HCEC 1CT (cell line): ENCODE data around the gene EXOC2.

Experiments
- DNase-seq: peaks from one replicate; pipeline ENCODE4 v3.0.0-alpha.2; 2017

EXOC2 gene

GRCh38 chr6:492816-493414 lies 200.0 kb downstream of the EXOC2 start:
- no peak for DNase-seq

DNA sequence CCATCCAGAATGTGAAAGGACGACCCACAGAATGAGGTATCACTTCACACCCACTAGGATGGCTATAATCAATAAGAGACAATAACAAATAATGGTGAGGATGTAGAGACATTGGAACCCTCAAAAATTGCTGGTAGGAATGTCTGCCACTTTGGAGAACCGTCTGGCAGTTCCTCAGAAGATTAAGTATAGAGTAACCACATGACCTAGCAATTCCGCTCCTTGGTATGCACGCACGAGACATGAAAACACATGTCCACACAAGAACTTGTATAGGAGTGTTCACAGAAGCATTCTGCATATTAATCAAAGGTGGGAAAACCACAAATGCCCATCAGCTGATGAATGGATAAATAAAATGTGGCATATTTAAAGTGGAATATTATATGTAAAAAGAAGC lies 200.8 kb downstream of the EXOC2 start:
- no peak for DNase-seq

DNA sequence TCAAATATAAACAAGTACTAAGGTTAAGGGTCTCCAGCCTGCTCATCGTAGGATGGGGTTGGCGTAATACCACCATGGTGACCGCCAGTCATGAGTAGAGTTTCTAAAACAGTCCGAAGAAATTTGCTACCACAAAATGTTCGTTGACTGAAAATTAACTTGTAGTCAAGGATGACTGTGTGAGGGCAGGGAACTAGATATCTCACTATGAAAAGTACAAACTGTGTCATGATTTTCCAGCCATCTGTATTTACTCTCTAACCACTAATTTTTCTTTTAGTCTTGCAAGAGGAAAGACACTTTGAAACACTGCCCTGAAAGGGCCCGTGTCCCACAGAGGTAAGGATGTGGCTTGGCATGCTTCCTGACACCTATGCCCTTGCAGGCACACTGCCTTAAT lies 201.7 kb downstream of the EXOC2 start:
- no peak for DNase-seq

DNA sequence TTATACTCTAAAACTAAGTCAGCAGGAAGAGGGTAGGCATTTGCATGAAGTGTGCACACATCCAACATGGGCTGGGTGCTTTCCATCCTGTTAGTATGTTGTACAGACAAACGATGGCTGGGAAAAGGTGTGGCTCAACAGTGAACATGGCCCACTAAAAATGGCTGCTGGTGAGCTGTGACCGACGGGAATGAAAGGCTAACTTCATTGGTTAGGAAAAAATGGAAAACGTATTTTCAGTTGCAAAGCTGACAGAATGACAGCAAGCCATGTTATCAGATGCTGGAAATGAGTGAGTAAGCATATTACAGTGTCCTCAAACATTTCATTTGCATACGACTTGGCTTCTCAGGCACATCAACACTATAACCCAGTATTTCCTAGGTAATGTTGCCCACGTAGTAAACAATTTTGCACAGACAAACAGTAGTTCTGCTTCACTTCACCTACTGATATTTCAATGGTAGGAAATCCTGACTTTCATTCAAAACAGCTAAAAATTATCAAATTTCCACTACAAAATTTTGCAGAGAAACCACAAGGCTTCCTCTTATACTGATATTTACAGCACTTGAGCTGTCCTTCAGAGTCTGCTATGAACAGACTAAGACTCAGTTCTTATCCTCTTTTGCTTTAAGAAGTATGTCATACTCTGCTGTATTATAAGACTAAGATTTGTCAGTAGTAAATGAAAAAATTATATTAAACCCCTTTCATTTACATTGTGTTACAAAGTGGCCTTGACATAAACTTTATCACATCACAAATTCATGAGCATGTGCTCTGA lies 202.5 kb downstream of the EXOC2 start:
- no peak for DNase-seq

DNA sequence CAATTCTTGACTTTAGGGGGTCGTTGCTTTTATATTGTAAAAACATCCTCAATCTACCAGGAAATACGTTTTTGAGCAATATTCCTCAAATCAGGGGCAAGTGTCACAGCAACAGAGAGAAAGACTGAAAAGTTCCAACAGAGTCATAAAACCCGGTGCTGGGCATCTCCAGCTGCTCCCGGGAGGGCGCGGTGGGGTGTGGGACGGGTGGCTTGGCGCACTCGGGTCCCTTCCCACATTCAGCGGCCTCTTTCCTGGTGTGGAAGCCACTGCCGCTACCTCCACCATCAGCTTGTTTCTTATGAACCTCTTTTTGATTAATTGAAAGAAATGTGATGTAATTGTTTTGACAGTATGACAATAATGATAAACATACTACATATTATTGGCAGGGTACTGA lies 203.2 kb downstream of the EXOC2 start:
- DNase-seq, result no peak

DNA sequence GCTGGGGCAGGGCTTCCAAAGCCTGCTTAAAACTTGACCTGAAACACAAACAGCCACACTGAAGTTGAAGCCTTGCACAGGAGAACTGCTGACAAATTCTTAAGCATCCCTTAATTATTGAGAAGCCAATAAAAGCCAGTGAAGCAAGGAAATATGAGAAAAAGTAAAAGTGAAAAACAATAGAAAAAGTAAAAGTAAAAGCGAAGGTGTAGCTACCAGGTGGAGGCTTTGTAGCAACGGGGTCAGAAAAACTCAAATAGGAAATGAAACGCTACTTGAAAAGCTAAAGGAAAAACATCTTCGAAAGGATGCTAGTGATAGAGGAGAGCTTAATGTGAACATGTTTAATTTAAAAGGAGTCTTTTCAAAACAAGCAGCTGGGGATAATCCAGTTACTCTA lies 203.9 kb downstream of the EXOC2 start:
- no peak for DNase-seq

DNA sequence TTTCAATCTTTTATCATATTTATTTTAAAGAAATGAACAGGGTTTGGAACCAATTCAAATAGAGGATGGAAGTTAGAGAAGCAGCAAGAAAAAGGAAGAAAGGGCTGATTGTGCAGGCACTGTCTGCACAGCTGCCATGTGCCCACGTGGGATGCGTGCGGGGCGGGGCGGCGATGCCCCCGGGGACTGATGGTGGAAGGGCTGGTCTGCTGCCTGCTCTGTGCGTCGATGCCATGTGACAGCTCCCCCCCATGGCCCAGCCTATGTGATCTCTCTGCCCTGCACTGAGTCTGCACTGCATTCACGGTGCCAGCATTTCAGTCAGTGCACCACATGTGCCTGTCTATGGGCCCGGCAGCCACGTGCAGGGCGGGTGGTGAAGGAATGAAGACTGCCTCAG lies 205.0 kb downstream of the EXOC2 start:
- no peak for DNase-seq

DNA sequence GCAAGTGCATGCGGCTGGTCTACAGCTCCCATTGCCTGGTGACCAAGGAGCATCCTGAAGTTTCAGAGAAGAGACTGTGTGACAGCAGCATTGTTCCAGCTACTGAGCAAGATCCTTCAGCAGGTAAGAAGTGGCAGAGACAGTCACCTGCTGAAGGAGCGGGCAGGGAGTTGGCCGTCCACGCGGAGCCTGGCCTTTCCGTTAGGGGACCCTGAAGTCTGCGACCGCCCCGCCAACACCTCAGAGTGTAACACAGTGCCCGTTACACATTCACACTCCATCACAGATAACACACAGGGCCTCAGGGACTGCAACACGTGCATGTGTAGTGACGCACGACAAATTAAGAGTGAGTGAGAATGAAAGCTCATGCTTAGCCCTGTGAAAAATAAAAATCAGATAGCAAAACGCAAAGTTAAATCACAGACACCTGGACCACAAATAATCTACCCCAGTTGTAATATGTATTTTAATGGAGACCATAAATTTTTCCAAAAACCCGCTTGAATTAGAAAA lies 207.2 kb downstream of the EXOC2 start:
- no peak for DNase-seq

- no peak for DNase-seq
Measured at GRCh38 chr6:484746-485145, 208.2 kb downstream of the EXOC2 start.

GRCh38 chr6:484086-484745 lies 208.7 kb downstream of the EXOC2 start:
- DNase-seq, result no peak

GRCh38 chr6:475314-475713 lies 217.6 kb downstream of the EXOC2 start:
- DNase-seq, result no peak

DNA sequence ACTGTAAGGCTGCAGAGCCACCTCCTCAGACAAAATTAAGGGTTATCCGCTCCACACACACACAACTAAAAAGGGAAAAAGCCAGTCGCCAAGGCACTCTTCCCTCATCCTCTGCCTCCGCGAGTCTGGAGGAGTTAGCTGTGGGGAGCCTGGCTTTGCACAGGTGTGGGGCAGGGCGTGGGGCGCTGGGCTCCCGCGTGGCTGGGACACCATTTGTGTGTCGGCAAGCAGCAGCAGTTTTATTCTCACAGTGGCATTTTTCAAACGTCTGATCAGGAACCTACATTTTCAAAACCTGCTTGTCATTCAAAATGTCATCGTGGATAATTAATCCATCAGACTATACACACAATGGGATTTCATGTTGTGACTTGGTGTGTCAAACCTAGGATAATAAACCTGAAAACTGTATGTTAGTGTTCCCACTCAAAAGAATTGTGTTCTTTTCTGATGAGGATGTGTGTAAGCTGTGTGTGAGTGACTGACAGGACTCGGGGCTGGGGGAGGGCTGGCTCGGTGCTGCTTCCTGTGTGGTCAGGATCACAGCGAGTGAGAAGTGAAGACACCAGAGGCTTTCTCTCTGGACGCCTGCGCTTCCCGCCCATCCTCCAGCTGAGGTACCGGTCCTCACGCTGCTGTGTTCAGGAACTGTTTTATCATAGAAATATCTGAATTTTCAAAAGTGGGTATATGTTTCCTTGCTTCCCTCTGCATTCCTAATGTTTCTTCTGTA lies 218.3 kb downstream of the EXOC2 start:
- DNase-seq, result peak; percentile 5

DNA sequence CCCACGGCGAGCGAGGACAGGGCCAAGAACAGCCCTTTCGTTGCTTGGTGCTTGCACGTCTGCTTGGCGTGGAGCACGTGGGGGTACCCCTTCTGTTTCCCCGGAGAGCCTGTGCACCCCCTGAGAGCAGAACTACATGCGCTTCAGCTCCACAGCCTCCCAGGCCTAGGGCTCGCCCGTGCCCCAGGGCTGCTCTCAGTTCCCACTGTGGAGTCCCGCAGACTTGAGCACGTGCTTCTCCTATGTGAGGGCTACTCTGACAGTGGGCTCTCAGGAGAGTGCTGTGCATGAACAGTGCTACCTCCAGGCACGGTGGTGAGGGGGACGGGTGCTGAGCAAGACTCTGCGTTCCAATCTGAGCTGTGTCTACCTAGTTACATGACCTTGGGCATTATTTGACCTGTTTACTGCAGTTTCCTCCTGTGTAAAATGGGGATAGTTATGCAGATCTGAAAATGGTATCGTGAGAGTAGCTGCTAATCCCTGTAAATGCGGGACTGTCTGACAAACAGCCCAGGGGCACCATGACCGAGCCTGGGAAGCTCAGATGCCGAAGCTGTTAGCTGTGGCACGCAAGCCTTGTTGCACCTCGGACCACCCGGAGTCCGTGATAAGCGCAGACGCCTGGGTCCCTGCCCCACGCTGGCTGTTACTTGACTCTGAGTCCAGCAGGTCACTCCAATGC lies 219.0 kb downstream of the EXOC2 start:
- DNase-seq, result no peak

GRCh38 chr6:473356-473755 lies 219.6 kb downstream of the EXOC2 start:
- DNase-seq, result no peak

GRCh38 chr6:470901-471448 lies 222.0 kb downstream of the EXOC2 start:
- no peak for DNase-seq

DNA sequence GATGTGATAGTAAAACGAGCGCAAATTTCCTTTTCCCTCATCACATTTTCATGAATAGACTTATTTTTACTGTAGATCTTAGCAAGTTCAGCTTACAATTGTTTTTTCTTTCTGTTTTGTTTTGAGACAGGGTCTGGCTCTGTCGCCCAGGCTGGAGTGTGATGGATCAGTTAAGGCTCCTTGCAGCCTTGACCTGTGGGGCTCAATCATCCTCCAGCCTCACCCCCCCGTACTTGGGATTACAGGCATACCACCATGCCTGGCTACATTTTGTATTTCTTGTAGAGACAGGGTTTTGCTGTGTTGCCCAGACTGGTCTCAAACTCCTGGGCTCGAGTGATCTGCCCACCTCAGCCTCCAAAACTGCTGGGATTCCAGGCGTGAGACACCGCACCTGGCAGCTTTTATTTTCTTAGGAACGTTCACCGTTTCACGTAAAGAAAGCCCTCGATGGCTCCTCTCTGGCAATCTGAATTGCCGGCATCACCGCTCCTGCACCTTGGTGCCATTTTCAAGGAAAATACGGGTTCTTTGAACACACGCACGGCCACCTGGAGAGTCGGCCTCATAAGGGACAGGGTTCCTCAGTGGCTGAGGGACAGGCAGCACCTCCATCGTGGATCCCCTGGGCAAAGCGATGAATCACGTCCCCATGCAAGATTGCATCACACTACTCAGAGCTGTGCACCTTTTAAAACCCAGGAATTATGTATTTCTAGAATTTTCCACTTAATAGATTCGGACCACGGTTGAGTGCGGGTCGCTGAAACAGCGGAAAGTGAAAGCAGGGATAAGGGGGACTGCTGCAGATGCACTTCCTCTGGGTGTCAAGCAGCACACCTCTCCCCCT lies 222.7 kb downstream of the EXOC2 start:
- no peak for DNase-seq

DNA sequence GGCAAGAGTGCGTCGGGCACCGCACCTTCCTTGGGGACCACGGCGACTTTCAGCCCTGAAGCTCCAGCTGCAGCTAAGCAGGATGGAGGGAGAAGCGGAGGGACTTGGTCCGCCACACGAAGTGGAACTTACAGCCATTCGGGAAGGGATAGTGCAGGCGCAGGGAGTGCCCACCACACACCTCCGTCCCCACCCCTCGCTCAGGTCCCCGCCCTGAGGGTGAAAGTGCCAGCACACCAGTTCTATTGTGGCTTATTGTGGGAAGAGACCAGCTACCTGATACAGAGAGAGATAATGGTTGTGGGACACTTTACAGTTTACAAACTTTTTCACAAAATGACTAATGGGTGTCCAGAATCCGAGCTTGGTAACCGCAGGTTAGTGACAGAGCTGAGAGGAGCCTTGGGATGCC lies 225.3 kb downstream of the EXOC2 start:
- no peak for DNase-seq

GRCh38 chr6:467111-467510 lies 225.8 kb downstream of the EXOC2 start:
- DNase-seq, result no peak

- DNase-seq, result no peak
Measured at GRCh38 chr6:466564-466963, 226.4 kb downstream of the EXOC2 start.

DNA sequence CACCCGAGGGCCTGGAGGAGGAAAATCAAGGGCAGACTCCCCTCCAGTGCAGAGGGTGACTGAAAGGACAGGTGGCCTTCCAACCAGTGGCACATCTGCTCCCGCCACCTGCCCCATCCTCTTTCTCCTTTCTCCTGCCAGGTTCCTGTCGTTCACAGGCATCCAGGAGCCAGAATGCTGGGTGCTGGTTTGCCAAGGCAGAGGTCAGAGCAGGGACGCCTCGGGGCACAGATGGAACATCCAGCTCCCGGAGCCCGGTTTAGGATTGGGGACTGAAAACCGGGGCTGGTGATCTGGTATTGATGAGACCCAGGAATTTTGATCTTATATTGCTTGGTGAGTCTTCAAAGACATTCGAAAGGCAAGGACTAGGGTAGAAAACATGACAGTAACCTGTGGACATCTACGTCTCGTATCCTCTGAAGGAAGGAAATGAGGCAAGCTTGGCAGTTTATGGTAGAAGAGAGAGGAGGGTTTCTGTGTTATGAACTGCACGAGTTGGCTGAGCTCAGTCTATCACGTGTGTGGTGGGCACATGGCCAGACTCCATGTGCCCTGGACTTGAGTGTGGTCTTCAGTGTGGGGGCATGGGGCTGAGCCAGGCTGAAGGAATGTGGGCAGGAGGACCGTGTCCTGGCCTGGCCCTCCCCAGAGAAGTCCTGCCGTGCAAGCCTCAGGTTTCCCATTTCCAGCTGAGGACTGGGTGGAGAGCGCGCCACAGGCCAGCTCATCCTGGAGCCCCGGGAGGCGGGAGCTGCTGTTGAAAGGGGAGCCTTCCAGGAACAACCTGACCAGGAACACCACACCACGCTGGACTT lies 227.2 kb downstream of the EXOC2 start:
- DNase-seq, result no peak

- DNase-seq, result no peak
Measured at GRCh38 chr6:456887-457286, 236.1 kb downstream of the EXOC2 start.
